HG02759 (cell line): ENCODE results near the gene GNG2.

Source experiments
- ATAC-seq: cut with Tn5 transposase; IDR thresholded peaks from one replicate; pipeline ENCODE4 v1.9.1; 2021; ENCODE audit warnings: mild to moderate bottlenecking, moderate library complexity; ENCODE audit not compliant: unreplicated experiment

The GNG2 gene

DNA sequence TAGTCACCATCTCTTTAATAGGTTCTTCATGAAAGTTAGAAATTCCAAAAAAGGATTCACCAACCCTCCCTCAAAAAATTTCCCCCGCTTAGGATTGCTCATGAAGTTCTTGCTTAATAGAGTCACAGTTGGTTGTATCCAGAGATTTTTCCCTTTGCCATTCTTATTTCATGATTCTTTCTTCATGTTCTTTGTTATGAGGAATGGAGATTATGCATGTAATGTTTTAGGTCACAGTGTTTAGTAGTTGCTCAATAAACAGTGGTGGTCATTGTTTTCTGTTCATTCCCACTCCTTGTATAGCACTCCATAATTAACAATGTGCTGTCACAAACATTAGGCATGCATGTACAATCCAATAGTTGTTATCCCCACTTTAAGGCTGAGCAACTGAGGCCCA is 77.7 kb downstream of the GNG2 start:
- ATAC-seq = no peak

DNA sequence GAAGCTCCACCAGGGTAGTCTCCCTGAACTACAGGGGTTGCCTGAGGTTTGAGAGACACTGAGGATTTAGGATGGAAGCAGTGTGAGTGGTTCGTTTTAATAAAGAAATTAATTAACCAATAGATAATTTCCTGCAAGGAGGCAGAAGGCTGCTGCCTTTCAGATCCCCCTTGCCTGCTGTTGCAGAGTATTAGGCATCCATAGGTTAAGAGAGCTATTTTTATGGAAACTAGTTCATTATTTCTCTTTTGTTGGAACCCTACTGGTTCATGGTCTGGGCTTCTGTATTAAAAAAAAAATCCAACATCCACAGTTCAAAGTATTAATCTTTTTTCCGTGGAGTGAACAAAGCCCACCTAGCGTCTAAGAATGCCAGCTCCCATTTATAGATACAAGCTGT is 78.4 kb downstream of the GNG2 start:
- ATAC-seq = no peak

DNA sequence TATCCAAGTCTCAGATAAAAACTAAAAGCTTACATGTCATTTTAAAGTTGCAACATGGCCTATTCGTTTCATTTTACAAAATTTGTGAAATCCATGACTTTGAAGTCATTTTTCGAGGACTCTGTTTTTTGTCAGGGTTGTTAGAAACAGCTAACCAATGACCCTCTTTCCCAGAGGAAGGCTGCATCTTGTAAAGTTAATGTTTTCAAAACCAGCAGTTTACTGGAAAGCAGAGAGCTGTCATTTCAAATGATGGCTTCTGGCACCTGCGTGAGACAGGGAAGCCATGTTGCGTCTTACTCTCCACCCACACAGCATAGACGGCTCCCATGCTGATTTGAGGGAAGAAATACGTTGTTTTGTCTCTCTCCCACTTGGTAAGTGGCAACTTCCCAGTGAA is 78.8 kb downstream of the GNG2 start:
- ATAC-seq = no peak

DNA sequence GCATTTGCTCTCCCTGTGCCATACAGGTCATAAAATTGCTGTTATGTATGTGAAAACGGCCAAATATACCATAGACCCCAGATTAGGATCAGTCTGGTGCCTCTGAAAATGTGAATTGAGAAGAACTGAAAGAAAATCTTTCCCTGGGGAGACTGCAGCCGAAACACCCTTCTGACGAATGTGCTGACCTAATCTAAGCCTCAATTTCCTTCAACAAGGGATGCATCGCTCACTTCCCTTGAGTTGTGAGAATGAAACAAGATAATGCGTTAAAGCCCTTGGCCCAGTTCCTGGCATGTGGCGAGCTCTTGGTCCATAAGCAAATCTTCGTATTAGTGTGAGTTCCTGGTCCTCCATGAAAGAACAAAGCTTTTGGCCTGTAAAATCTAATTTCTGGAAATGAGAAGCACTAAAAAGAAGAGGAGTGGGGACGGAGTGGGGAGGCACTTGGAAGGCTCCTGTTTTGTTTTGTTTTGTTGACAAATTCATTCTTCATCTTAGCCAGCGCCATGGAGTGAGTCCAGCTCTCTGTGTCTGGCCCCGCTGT is 79.4 kb downstream of the GNG2 start:
- ATAC-seq = no peak

DNA sequence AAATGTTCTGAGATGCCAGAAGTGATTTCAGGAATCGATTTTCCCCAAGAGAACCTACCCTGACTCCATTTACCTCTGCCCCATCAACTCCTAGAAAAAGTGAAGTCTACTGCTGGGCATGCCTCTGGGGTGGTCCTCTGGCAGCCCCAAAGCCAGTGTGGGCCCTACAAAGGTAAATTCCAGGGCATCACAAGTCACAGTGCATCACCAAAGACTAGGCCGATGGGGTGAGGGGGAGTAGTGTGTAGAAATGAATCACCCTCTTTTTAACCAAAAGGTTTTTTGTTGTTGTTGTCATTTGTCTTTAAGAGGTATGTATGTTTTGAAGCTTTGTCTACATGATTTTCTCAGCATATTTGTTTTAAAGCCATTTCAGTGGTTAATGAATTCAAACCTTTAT is 82.6 kb downstream of the GNG2 start:
- no peak for ATAC-seq

DNA sequence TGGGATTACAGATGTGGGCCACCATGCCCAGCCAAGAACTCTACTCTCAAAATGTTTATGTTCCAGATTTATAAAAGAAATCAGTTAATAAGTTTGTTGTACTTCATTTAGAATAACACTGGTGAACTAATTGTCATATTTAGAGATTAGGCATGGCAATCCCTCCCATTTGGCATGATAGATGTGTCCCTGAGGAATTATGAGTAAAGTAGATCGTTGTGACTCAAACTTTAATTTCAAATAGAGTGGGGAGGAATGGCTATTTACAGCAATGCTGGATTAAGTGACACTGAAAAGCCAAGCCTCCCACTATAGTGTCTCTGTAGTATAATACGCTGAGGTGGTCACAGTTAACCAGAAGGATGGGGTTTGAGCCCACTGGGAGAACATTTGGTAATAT is 89.6 kb downstream of the GNG2 start:
- no peak for ATAC-seq

DNA sequence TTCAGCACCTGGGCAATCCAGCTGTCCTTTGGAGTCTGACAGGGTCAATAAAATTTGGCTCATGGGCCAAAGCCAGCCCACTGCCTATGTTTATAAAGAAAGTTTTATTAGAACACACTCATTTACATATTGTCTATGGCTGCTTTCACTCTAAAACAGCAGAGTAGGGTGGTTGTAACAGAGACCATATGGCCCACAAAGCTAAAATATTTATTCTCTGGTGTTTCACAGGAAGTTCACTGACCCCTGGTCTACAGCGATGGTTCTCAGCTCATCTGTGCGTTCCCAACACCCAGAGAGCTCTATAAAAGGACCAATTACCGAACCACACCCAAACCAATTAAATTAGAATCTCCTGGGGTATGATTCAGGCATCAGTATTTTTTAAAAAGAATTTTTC is 91.2 kb downstream of the GNG2 start:
- ATAC-seq = no peak

DNA sequence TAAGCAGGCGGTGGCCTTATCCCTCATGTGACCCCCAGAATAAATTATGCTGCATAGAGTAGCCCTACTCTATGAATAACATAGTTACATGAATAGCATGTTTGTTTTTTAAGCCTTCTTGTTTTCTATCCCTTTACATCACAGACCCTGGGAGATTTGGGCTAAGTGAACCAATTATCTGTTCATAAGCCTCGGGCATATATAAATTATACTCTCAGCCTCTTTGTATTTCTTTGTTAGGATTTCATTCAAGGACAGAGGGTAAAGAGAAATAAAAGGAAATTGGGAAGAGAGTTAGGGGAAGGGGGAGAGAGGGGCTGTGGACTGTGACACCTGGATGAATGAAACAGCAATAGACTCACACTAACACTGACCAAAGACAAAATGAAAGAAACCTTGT is 93.6 kb downstream of the GNG2 start:
- no peak for ATAC-seq

DNA sequence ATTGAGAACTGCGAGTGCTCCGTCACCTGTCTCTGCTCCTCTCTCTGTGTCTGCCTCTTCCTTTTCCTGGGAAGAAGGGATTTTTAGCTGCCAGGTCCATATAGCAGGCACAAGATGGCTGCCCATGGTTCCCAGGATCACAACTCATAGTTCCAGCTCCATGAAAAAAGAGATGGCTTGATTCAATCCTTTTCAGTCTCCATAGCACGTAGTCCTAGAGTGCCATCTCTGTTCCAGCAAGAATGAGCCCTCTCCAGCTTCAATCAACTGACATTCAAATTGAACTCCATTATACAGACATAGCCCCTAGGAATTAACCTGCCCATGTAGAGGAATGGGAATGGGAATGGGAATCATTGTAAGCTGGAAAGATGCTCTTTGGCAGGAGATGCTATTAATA is 94.2 kb downstream of the GNG2 start:
- no peak for ATAC-seq

DNA sequence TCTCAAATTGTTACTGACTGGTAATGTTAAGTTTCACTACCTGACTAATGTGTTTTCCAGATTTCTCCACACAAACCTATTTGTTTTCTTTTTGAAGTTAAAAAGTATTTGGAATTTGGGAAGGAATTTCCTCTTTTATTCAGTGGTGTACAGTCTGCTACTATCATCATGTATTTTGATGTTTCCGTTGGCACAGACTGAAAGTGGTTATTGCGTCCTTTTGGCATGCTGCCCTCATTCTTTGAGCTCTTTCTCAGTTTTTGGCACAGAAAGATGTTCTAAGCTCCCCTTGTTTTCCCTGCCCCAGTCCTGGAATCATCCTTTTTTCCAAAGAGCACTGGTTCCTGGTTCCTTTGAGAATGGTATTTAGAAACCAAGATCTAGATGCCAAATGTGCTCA is 97.5 kb downstream of the GNG2 start:
- no peak for ATAC-seq

DNA sequence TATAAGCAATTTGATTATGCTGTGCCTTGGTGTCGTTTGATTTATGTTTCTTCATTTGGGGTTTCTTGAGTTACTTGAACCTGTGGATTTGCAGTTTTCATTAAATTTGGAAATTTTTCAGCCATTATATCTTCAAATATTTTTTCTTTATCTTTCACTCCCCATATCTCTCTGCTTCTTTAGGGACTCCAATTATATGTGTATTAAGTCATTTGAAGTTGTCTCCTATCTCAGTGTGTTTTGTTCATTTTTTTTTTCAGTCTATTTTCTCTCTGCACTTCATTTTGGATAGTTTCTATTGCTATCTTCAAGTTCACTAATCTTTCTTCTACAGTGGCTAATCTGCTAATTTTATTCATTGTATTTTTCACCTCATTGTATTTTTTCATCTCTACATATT is 99.5 kb downstream of the GNG2 start:
- ATAC-seq = no peak

DNA sequence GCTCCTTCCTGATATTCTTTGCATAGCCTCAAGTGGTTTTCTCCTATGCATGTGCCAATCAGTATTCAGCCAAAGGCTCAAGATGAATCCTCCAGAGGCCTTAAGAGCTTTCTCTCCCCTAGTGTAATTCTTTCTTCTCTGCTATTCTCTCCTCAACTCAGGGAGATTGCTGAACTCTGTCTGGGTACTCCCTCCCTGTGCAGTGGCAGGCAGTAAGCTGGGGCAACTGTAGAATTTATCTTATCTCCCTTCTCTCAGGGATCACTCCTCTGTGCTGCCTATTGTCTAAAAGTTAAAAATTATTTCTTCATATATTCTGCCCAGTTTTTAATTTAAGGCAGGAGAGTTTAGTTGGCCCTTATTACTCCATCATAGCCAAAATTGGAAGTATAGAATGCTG is 100.5 kb downstream of the GNG2 start:
- no peak for ATAC-seq

DNA sequence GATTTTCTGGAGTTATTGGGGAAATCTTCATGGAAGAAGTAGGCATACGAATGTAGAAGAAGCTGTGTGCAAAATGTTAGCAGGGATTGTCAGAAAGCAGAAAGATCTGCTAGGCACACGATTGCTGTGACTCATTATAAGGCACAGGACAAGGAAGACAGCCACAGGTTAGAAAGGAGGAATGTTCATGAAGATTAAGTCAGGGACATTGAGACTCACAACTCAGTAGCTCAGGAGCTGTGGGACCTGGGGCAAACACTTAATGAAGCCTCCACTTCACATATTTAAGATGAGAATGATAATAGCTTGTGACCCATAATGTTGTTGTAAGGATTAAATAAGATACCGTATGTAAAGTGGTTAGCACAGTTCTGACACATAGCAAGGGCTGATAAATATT is 102.3 kb downstream of the GNG2 start:
- ATAC-seq = no peak

DNA sequence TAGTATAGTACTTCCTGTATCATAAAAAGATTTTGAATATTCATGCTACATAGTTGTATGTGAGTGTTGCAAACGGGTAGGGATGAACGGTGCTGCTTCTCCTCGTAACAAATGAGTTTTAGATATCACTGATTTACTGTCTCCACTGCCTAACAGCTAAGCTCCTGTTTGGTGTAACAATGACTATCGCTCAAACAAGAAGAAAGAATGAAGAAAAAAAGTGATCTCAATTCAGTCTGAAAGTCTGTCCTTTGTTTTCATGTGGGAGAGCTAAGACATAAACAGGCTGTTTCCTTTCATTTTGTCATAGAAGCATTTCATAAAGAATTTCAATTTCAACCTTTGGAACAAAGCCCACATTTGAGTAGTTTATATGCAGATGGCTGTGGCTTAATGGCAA is 102.9 kb downstream of the GNG2 start:
- ATAC-seq = no peak

DNA sequence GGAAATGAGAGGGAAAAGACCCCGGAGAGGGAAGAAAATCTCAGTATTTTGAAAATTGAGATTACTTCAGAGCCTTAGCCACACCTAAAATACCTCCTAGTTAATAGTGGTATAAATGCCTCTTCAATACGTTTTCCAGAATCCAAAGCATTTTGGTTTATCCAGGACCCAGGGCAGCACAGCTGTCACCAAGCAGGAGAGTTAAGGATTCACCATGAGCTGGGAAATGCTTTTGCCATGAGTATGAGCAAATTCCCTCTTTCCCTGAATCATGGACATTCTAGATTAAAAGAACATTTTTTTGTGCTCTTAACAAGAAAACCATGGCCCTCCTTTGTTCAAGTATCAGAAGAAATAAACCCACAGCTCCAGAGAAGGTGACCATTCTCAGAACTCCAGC is 107.1 kb downstream of the GNG2 start:
- ATAC-seq = no peak

DNA sequence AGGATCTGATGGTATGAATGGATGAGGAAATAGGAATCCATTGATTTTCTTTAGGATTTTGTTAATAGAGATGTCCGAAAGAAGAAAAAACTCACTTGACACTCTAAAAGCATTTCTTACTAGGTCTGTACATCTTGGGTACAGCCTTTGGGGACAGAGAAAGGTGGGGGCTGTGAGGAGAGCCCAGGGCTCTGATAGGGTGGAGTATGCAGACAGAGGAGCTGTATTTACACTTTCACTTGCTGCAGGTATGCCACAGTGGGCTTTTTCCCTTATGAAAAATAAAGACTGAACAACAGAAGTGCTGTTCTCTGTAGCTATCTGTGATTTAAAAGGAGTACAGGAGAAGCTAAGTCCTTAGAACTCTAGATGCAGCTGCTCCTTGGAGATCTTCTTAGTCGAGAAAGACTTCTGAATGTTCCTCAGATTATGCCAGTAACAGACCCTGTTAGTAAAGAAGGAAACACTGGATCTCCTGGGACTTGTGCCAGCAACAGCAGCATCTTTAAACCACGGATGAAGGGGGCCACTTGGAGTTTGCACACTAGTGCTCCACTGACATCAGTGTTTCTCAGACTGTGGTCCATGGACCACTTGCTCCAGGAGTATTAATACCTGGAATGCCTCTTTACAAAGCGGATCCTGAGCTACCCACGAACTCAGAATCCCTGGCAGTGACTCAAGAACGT is 109.6 kb downstream of the GNG2 start:
- ATAC-seq = no peak

DNA sequence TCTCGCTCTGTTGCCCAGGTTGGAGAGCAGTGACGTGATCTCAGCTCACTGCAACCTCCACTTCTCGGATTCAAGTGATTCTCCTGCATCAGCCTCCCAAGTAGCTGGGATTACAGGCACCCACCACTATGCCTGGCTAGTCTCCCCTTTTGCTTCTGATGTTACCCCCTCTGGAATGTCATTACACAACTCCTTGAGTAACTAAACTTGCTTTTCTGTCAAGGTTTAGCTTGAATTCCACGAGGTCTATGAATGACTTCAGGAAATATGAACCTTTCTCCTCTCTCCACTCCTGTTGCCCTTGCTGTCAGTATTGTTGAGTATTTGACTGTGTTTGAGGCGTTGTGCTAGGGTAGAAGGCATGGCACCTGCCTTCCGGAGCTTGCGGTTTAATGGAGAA is 112.2 kb downstream of the GNG2 start:
- ATAC-seq = no peak

DNA sequence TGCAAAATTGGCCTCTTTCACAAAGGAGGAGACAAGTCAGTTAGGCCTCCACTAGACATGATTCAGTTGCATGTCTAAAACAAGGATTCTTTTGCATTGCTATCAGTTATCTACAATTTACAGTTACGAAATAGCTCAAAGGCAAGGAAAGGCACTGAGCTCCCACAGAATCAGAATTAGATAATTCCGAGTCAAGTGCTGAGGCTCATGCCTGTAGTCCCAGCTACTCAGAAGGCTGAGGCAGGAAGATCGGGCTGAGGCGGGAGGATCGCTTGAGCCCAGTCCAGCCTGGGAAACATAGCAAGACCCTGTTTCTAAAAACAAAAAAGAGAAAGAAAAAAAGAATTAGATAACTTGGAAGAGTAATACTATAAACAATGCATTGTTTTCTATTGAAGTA is 116.7 kb downstream of the GNG2 start:
- no peak for ATAC-seq

DNA sequence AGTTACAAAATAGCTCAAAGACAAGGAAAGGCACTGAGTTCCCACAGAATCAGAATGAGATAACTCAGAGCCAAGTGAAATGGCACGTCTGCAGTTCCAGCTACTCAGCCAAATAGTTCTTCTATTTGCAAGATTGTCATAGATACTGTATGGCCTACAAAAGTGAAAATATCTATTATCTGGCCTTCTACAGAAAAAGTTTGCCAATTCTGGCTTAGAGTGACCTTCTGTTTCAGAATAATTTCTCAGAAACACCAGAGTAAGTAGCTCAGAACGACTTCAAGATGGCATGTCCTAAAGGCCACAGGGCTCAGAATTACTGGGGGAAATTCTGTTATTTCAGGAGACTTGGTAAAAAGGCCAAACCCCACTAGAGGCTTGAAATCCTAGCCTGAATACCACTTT is 118.3 kb downstream of the GNG2 start:
- ATAC-seq = no peak

DNA sequence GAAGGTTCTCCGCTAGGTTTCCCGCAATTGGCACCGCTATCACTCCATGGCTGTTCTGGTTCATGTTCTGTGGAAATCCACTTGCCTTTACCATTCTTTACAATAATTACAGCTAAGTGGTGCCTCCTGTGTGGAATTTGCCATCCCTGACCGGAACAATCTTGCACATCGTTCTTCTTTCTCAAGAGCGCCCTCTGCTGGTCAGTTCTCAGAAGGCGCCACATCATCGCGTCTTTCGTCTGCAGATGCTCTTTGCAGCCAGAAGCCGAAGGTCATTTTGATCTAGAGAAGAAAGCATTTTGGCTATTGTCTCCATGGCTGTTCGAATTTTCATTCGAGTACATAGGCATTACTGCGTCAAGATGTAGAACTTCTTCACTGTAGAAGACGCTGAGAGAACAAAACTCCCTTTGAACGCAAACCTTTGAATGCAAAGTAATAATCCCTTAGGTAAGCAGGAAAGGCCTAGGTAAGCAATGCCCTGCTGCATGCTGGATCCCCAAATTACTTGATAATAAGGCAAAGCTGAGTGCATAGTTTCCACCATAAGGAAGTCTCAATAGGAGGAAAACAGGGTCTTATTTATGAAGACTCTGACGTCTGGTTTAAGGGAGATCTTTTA is 118.8 kb downstream of the GNG2 start:
- ATAC-seq = peak; percentile 71

DNA sequence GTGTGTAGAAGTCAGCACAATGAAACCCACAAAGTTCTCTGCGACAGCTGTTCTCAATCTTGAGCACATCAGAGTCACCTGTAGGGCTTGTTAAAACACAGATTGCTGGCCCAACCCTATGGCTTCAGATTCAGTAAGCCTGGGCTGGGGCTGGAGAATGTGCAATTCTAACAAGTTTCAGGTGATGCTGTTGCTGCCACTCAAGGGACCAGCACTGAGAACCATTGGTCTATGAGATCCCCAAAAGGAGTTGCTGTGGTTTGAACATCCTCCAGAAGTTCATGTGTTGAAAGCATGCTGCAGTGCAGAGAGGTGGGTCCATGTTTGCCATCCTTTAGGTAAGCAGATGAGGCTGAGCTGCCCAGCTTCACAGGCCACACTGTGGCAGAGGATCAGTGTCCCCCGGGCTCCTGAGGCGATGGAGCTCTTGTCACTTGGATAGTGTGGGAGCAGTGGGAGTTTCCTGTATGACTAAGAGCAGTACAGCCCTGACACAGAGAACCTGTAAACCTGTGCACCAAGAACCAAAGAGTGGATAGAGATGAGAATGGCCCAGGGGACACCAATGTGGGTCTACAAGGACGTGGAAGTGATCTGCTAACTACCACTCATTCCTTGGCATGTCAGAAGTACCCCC is 120.9 kb downstream of the GNG2 start:
- ATAC-seq = peak; percentile 50

DNA sequence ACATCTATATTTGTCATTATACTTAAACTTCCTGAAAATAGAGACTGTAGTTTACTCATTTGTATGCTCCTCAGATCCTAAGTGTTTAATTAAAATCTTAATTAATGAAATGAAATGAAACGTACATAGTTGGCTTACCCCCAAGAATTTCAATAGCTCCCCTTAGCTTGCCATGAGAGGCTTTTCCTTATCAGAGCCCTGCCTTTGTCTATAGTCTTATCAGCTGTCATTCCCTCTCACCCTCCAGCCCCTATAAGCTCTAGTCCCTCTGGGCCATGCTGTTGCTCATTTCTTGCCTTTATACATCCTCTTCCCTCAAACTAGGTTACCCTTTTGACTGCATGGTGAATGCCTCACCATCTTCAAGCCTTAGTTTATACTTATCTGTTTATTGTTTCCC is 127.8 kb downstream of the GNG2 start:
- no peak for ATAC-seq
